ENCODE data around the gene COL11A1. TPM values are rescaled to one million over a fixed set of nuclear protein-coding genes. Genes with fewer than 3 reads are reported as not detected.

COL11A1 gene
- total RNA-seq, 1 experiment from 2014 or later, result not detected

GRCh38 chr1:103025858-103026409 lies 82.4 kb downstream of the COL11A1 start:
- intact Hi-C loops (cut with micrococcal nuclease; ENCODE audit: unreplicated experiment), result no loop called here
- CTCF ChIA-PET, result no interaction called here
- DNase-seq, result no peak

GRCh38 chr1:103024051-103024450 lies 84.3 kb downstream of the COL11A1 start:
- ChIA-PET CTCF (no interaction called here), POLR2A (ENCODE audit: unreplicated experiment) (no interaction called here)
- no peaks in the 10 kb centered on the region for H3K4me1 ChIP-seq (replicated peaks; ENCODE audit: insufficient read depth)
- H3K4me2 ChIP-seq, result no peak overlapping the region
- intact Hi-C loops (cut with micrococcal nuclease; ENCODE audit: unreplicated experiment), result no loop called here
- H3K27ac ChIP-seq, result no peak overlapping the region
- no peaks in the 10 kb centered on the region for H3K9me3 ChIP-seq (ENCODE audit: insufficient read depth, low read depth)
- H3K9me2 ChIP-seq (ENCODE audit: insufficient read depth), result no peaks in the 10 kb centered on the region
- no peaks in the 10 kb centered on the region for H3K79me2 ChIP-seq (ENCODE audit: low read depth)
- no peak overlapping the region for H3K4me3 ChIP-seq
- no peaks in the 10 kb centered on the region for H3K27me3 ChIP-seq (ENCODE audit: insufficient read depth, low read depth)
- BruUV-seq (replicated peaks), result no TSS peak
- TF ChIP-seq EZH2 (IDR thresholded peaks at IDR 0.05; ENCODE audit: low read depth) (no peak), CTCF (conservative IDR thresholded peaks at IDR 0.05) (no peak)
- no peaks in the 10 kb centered on the region for H3F3A ChIP-seq (ENCODE audit: insufficient read depth, low read depth)
- H4K20me1 ChIP-seq (ENCODE audit: insufficient read depth), result no peaks in the 10 kb centered on the region
- no peaks in the 10 kb centered on the region for H3K36me3 ChIP-seq (ENCODE audit: low read depth)
- no peak for DNase-seq
- H2AFZ ChIP-seq, result no peak overlapping the region

More at GRCh38 chr1:103025858-103026409, 82.4 kb downstream of the COL11A1 start:
- Histone ChIP-seq H3K27me3 (ENCODE audit: insufficient read depth, low read depth) (no peaks in the 10 kb centered on the region), H3K4me2 (no peak overlapping the region), H3K36me3 (ENCODE audit: low read depth) (no peaks in the 10 kb centered on the region), H3K27ac (no peak overlapping the region), H2AFZ (no peak overlapping the region), H3K9me2 (ENCODE audit: insufficient read depth) (no peaks in the 10 kb centered on the region), H3K4me1 (replicated peaks; ENCODE audit: insufficient read depth) (no peaks in the 10 kb centered on the region), H3K9me3 (ENCODE audit: insufficient read depth, low read depth) (no peaks in the 10 kb centered on the region), H3K79me2 (ENCODE audit: low read depth) (no peaks in the 10 kb centered on the region), H3F3A (ENCODE audit: insufficient read depth, low read depth) (no peaks in the 10 kb centered on the region), H4K20me1 (ENCODE audit: insufficient read depth) (no peaks in the 10 kb centered on the region), H3K4me3 (no peak overlapping the region)
- BruUV-seq (replicated peaks), result no TSS peak
- POLR2A ChIA-PET (ENCODE audit: unreplicated experiment), result no interaction called here
- TF ChIP-seq EZH2 (IDR thresholded peaks at IDR 0.05; ENCODE audit: low read depth), result no peak
- TF ChIP-seq CTCF (conservative IDR thresholded peaks at IDR 0.05), result no peak

GRCh38 chr1:103002005-103002404 lies 106.3 kb downstream of the COL11A1 start:
- POLR2A ChIA-PET (ENCODE audit: unreplicated experiment), result no interaction called here
- no peak overlapping the region for H3K27ac ChIP-seq
- no peaks in the 10 kb centered on the region for H3F3A ChIP-seq (ENCODE audit: insufficient read depth, low read depth)
- TF ChIP-seq CTCF (conservative IDR thresholded peaks at IDR 0.05), result no peak
- no peak for TF ChIP-seq EZH2 (IDR thresholded peaks at IDR 0.05; ENCODE audit: low read depth)
- no peak for DNase-seq
- no TSS peak for BruUV-seq (replicated peaks)
- H4K20me1 ChIP-seq (ENCODE audit: insufficient read depth), result no peaks in the 10 kb centered on the region
- no peaks in the 10 kb centered on the region for H3K4me1 ChIP-seq (replicated peaks; ENCODE audit: insufficient read depth)
- no peak overlapping the region for H3K4me3 ChIP-seq
- no peak overlapping the region for H2AFZ ChIP-seq
- H3K79me2 ChIP-seq (ENCODE audit: low read depth), result no peaks in the 10 kb centered on the region
- H3K27me3 ChIP-seq (ENCODE audit: insufficient read depth, low read depth), result no peaks in the 10 kb centered on the region
- no peaks in the 10 kb centered on the region for H3K9me3 ChIP-seq (ENCODE audit: insufficient read depth, low read depth)
- H3K36me3 ChIP-seq (ENCODE audit: low read depth), result no peaks in the 10 kb centered on the region
- H3K4me2 ChIP-seq, result no peak overlapping the region
- CTCF ChIA-PET, result no interaction called here
- H3K9me2 ChIP-seq (ENCODE audit: insufficient read depth), result no peaks in the 10 kb centered on the region
- intact Hi-C loops (cut with micrococcal nuclease; ENCODE audit: unreplicated experiment), result no loop called here

All from PC-9 (cell line).